GM19395 (cell line): ENCODE results near the gene OPN4.

Experiments
- ATAC-seq: cut with Tn5 transposase; IDR thresholded peaks from one replicate; pipeline ENCODE4 v1.9.1; 2021; ENCODE audit warnings: mild to moderate bottlenecking, moderate library complexity; ENCODE audit not compliant: unreplicated experiment

OPN4 gene

GRCh38 chr10:86646933-86647332, 7.4 kb upstream of the OPN4 start:
- no peak for ATAC-seq

GRCh38 chr10:86647773-86648703, 6.3 kb upstream of the OPN4 start:
- ATAC-seq = no peak

DNA sequence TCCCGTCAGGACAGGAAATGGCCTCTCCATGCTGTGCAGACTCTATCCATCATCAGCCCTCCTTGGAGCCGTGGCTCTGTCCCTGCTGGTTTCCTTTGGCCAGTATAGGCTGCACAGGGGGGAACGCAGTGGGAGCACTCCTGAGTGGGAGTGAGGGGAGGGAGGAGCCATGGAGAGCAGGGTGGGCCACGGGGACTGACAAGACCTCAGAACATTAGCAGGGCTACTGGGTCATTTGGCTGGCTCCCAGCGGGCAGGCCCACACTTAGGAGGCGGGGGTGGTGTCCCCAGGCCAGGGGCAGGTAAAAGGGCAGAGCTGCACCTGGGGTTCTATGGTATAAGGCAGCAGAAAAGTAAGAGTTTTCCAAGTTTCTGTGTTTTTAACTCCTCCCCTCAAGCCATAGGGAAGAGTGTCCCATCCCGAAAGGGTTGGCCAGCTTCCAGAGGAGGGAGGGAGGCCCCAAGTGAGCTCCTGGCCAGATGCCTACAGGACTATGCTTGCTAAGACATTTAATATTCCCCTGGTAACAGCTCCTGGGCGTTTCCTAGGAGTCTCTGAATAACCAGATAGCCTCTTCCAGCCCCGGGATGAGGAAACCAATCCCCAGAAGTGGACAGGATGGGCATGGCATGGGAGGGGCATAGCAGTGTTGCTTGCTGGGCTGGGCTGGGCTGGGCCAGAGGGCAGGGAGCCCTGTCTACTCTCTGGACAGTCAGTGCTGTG, 5.5 kb upstream of the OPN4 start:
- ATAC-seq = no peak

DNA sequence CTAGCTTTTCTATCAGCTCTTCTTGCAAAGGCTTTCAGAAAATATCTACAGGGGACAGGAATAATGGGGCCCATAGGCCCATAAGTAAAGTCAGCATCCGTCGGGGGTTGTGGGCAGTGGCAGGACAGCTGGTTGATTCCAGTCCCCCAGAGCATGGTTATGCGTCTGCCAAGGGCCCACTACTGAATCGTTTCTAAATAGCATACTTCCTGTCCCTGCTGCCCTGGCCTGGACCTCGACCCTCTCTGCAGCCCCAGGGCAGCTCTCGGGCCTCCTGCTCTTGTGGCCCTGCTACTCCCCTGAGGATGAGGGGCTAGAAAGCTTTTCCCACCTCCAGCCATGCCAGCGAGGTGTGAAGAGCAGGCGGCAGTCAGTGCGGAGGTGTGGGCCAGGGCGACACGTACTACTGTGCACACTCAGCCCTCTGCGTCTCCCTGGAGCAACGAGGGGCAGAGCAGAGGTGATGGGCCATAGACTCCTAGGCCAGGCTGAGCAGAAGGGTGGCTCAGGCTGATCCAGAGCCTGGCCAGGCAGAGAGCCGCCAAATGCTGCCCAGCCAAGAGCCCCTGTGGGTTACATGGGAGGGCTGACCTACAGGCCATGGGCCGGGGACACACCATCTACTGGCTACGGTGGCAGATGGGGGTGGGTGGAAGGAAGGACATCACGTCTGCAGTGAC, 4.7 kb upstream of the OPN4 start:
- ATAC-seq = no peak

DNA sequence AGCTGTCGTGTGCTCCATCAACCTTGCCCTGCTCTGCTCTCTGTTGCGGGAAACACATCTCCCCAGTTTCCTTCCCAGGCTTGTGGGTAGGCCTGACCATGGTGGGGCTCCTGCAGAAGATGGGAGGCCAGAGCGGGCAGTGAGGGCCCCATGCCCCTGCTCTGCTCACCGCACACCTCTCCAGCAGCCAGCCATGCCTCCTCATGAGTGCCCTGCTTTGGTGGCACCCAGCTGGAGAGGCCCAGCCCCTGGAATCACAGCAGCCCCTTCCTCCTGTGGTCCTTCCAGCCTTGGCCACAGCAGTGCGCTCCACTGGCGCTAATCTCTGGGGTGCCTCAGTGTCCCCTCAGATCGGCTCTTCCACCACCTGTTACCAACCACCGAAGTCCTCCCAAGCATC, 4.2 kb upstream of the OPN4 start:
- ATAC-seq = no peak

DNA sequence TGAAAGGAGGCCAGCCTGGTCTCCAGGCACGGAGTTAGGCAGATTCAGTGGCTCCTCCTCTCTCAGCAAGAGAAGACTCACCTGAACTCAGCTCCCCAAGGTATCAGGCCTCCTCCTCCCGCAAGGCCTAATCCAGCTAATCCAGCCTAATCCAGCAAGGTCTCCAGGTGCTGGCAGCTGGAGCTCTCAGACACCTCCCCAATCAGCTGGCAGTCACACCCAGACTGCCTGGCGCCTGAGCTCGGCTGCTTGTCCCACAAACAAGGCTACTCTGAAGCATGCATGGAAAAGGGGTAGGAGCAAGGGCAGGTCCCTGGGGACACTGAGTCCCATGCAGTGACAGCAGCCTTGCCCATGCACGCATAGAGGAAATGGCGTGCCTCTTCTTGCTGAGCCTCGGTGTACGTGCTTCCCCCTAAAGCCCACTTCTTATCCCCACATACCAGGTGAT, 3.3 kb upstream of the OPN4 start:
- ATAC-seq = no peak

- no peak for ATAC-seq
These were observed 2.6 kb upstream of the OPN4 start for GRCh38 chr10:86651631-86652331.

GRCh38 chr10:86652361-86653202, 1.8 kb upstream of the OPN4 start:
- ATAC-seq = no peak

DNA sequence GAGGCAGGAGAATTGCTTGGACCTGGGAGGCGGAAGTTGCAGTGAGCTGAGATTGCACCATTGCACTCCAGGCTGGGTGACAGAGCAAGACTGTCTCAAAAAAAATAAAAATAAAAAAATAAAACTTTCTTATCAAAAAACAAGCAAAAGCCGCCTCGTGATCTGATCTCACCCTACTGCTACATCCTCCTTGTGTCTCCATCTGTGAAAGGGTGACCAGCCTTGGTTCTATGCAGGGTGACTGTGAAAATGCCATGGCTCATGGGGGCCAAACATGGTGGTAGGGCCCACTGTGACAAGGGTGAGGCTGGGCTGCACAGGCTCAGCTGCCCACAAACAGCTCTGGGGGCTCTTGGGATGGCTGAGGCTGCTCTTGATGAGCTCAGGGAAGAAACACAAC, 968 bp upstream of the OPN4 start:
- no peak for ATAC-seq

- no peak for ATAC-seq
These were observed 360 bp upstream of the OPN4 start for GRCh38 chr10:86653987-86654386.

DNA sequence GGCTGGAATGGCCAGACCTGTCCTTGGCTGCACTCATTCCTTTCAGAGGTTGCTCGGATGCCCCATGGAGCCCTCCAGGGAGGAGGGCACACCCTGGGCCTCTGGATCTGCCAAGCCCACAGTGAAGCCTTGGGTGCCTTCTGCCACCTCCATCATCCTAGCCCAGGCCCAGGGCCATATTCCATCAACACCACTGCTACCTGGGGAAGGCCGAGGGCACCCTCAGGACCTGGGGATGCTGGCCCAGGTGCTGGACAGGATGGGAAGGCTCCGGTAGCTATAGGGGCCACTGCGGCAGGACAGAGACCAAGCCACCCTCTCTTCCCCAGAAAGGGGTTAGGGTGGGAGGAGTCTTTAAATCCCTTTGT, 810 bp downstream of the OPN4 start:
- ATAC-seq = no peak

- no peak for ATAC-seq
These were observed 1.2 kb downstream of the OPN4 start for GRCh38 chr10:86655596-86655995.

- no peak for ATAC-seq
These were observed 2.7 kb downstream of the OPN4 start for GRCh38 chr10:86657011-86657395.

- no peak for ATAC-seq
These were observed 3.2 kb downstream of the OPN4 start for GRCh38 chr10:86657396-86658011.

GRCh38 chr10:86658261-86658741, 4.0 kb downstream of the OPN4 start:
- ATAC-seq = no peak

DNA sequence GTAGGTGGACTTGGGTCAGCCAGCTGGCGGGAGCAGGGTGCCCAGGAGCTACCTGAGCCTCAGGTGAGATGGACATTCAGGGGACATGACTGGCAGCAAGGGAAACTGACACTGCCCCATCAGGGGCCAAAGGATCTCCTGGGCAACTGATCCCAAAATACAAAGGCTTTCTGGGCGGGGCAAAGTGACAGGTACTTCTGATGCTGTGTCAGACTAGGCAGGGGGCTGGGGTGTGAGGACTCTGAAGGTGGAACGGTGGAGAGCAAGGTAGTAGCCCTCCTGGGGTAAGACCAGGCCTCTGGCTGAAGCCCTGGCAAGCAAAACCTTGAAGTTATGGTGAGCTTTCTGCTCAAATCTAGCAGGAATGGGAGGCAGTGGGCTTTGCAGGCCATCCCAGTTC, 4.4 kb downstream of the OPN4 start:
- ATAC-seq = no peak

DNA sequence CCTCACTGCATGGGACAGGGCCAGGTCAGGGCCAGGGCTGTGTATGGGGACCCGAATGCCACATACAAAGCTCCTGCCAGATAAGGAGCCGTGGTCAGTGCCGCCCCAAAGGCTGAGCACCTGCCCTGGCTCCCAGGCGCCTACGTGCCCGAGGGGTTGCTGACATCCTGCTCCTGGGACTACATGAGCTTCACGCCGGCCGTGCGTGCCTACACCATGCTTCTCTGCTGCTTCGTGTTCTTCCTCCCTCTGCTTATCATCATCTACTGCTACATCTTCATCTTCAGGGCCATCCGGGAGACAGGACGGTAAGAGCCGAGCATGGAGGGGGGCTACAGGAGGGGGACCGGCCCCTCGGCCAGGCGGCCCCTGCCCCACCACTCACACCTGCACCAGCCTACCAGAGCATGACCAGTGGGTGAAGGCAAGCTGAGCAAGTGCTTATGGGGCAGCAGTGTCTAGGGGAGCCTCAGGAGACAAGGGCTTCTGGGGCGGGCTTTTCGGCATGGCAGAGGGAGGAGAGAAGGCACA, 4.9 kb downstream of the OPN4 start:
- no peak for ATAC-seq

GRCh38 chr10:86659721-86660453, 5.5 kb downstream of the OPN4 start:
- no peak for ATAC-seq
